Thyroid gland (tissue), 4 donors: ENCODE measurements around the gene LMO7. TPM values are rescaled to one million over a fixed set of nuclear protein-coding genes. Genes with fewer than 3 reads are reported as not detected.
"Not testable (repeated sequence)": the region's sequence is repeated elsewhere in the genome, so short reads cannot be mapped to it uniquely, and the experiment has no call there.

ENCODE experiments used
- DNase-seq, 2 donors: peaks; one replicate each; pipeline ENCODE4 v3.0.0-alpha.2; 2019
- H3K27ac ChIP-seq, 3 donors: fragments of 200-600 bp; sonication (generic); 1 replicate in 2 of 3; 2 replicates in 1 of 3; pipeline ENCODE4 v1.5.1; 2016 to 2019; ENCODE audit warnings: mild to moderate bottlenecking in 1 of 3, moderate library complexity in 1 of 3
- H3K27me3 ChIP-seq: fragments of 200-600 bp; sonication (generic); one replicate; pipeline ENCODE4 v1.5.1; 2019
- H3K36me3 ChIP-seq, 2 donors: fragments of 200-600 bp; sonication (generic); one replicate each; pipeline ENCODE4 v1.5.1; 2016 to 2019
- H3K4me1 ChIP-seq, 2 donors: fragments of 200-600 bp; sonication (generic); one replicate each; pipeline ENCODE4 v1.5.1; 2017 to 2019
- H3K4me3 ChIP-seq, 3 donors: fragments of 200-600 bp; sonication (generic); replicated peaks in 1 of 3; 1 replicate in 2 of 3; 2 replicates in 1 of 3; pipeline ENCODE4 v1.5.1; 2016; ENCODE audit warnings: mild to moderate bottlenecking in 1 of 3
- H3K9me3 ChIP-seq: fragments of 200-600 bp; sonication (generic); one replicate; pipeline ENCODE4 v1.5.1; 2017
- CTCF ChIP-seq, 6 experiments: fragments of 200-600 bp in 3 of 6; fragments of 450-650 bp in 3 of 6; sonication (generic) in 3 of 6; IDR thresholded peaks; one replicate each; pipeline ENCODE4 v1.5.1; 2016 to 2019; ENCODE audit warnings: antibody characterized with exemption in 6 of 6, mild to moderate bottlenecking in 2 of 6, inconsistent platforms in 1 of 6, moderate library complexity in 1 of 6
- POLR2A ChIP-seq, 2 donors: fragments of 450-650 bp; IDR thresholded peaks; one replicate each; pipeline ENCODE4 v1.6.1; 2017; ENCODE audit warnings: antibody characterized with exemption in 2 of 2, mild to moderate bottlenecking in 2 of 2, moderate library complexity in 1 of 2
- WGBS, 2 donors: methylation state at CpG; one replicate each; pipeline ENCODE4 v1.1.5; 2017; 5-methylcytosine and 5-hydroxymethylcytosine counted together
- intact Hi-C: fragments of 100-400 bp; cut with DNase I; formaldehyde crosslinking; loops from one replicate; pipeline ENCODE4 v1.15.1; 2023
- total RNA-seq, 4 donors: library from RNA; depleted of rRNA; stranded (reverse); fragments of >200 nt; gene quantifications; one replicate each; pipeline ENCODE4 v1.2.3, GENCODE V29; 2016

Gene LMO7
- total RNA-seq, 4 donors from 2014 or later: 129 to 218 (median 185) TPM

GRCh38 chr13:75738841-75739240 is 102.7 kb downstream of the LMO7 start:
- DNase-seq: no peak
- Histone ChIP-seq H3K9me3 (no peaks in the 10 kb centered on the region), H3K4me3 (no peak overlapping the region), H3K36me3 (no peaks in the 10 kb centered on the region), H3K27ac (no peak overlapping the region), H3K4me1 (no peaks in the 10 kb centered on the region), H3K27me3 (no peaks in the 10 kb centered on the region)
- WGBS, 2 donors: 79% methylated on average over 1 of the region's 1 CpG
- TF ChIP-seq POLR2A (IDR thresholded peaks at IDR 0.05) (no peak), CTCF (IDR thresholded peaks at IDR 0.05) (no peak)
- intact Hi-C loops: no loop called here

DNA sequence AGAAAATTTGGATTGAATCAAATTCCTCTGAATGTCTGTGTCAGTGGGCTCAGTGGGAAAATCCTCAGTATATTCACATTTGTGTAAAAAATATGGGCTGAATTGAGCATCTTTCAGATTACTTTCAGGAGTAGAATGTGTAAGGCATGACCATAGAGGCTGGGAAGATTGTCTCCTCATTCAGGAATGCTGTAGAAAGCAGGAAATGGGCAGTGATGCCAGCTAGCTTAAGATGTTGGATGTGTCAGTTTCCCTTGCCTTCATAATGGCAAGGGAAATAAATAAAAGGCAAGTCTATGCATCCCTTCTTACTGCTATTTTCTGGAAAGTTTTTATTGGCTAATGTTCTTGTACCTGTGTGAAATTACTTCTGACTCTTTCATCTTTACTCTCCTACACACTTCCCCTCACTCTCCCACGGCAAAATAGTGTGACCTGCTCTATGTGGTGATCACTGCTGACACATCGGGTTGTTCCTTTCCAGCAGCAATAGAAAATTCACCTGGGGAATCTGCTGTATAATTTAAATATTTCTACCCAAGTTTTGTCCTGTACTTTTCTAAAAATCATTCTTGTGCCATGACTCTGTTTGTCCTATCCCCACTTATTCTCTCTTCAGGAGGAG is 103.2 kb downstream of the LMO7 start:
- H3K4me3 ChIP-seq: no peak overlapping the region
- H3K4me1 ChIP-seq: no peaks in the 10 kb centered on the region
- 86 to 91% methylated on average over 2 of the region's 2 CpGs for WGBS, 2 donors
- TF ChIP-seq CTCF (IDR thresholded peaks at IDR 0.05) (no peak), POLR2A (IDR thresholded peaks at IDR 0.05) (no peak)
- intact Hi-C loops: no loop called here
- H3K27me3 ChIP-seq: no peaks in the 10 kb centered on the region
- H3K27ac ChIP-seq: no peak overlapping the region
- no peak for DNase-seq
- H3K36me3 ChIP-seq: no peaks in the 10 kb centered on the region
- no peaks in the 10 kb centered on the region for H3K9me3 ChIP-seq

- Histone ChIP-seq H3K4me3 (no peak overlapping the region), H3K4me1 (no peaks in the 10 kb centered on the region), H3K9me3 (no peaks in the 10 kb centered on the region), H3K36me3 (no peaks in the 10 kb centered on the region), H3K27ac (no peak overlapping the region), H3K27me3 (no peaks in the 10 kb centered on the region)
- intact Hi-C loops: no loop called here
- no peak for TF ChIP-seq POLR2A (IDR thresholded peaks at IDR 0.05)
- TF ChIP-seq CTCF (IDR thresholded peaks at IDR 0.05): no peak
- DNase-seq: no peak
- 92 to 97% methylated on average over 4 of the region's 4 CpGs for WGBS, 2 donors
Observed at GRCh38 chr13:75740031-75740430, 103.9 kb downstream of the LMO7 start.

- H3K36me3 ChIP-seq, DNase-seq, H3K4me3 ChIP-seq, H3K27me3 ChIP-seq, intact Hi-C loops, H3K27ac ChIP-seq, H3K4me1 ChIP-seq, H3K9me3 ChIP-seq: not testable (repeated sequence)
- 95 to 98% methylated on average over 1 of the region's 1 CpG for WGBS, 2 donors
Observed at GRCh38 chr13:75743072-75743471, 106.9 kb downstream of the LMO7 start.

DNA sequence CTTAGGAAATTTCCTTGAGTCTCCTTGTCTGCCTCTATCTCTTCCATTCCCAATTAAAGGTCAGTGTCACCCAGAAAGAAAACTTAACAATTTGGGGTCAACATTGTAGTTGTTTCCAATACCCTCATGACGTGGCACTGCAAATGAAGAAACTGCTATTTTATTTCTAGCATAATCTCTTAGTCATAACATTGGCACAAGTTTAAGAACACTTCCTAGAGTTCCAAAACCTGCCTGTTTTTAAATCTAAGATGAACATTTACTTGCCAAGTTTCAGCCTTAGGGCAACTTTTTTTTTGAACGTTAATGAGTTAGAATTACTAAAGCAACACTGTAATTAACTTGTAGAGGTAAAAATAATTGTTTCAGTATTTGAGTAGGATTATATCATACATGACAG is 108.0 kb downstream of the LMO7 start:
- 79 to 86% methylated on average over 2 of the region's 2 CpGs for WGBS, 2 donors
- intact Hi-C loops: no loop called here
- Histone ChIP-seq H3K4me1 (peaks cover 0 to 1% of the 10 kb centered on the region in 2 donors), H3K27ac (no peak overlapping the region), H3K9me3 (no peaks in the 10 kb centered on the region), H3K4me3 (no peak overlapping the region), H3K27me3 (no peaks in the 10 kb centered on the region), H3K36me3 (no peaks in the 10 kb centered on the region)
- no peak for DNase-seq
- TF ChIP-seq CTCF (IDR thresholded peaks at IDR 0.05) (no peak), POLR2A (IDR thresholded peaks at IDR 0.05) (no peak)
